Tibial artery (tissue), 4 donors: ENCODE measurements around the gene ZWINT.
A peak's percentile ranks its signal among the peaks of the same experiment; 100 is the strongest.

ENCODE experiments used
- DNase-seq, 2 donors: peaks; one replicate each; pipeline ENCODE4 v3.0.0-alpha.2; 2019
- H3K27ac ChIP-seq, 2 donors: fragments of 200-600 bp; sonication (generic) in 1 of 2; 1 replicate in 1 of 2; 2 replicates in 1 of 2; pipeline ENCODE4 v1.5.1; 2018 to 2019; ENCODE audit warnings: mild to moderate bottlenecking in 1 of 2
- H3K27me3 ChIP-seq, 2 donors: fragments of 200-600 bp; sonication (generic) in 1 of 2; one replicate each; pipeline versions ENCODE4 v1.5.1 to v1.6.0; 2016 to 2019
- H3K36me3 ChIP-seq, 3 donors: fragments of 200-600 bp; sonication (generic) in 2 of 3; one replicate each; pipeline ENCODE4 v1.5.1; 2016 to 2019; ENCODE audit warnings: mild to moderate bottlenecking in 2 of 3
- H3K4me1 ChIP-seq, 4 donors: fragments of 200-600 bp; sonication (generic) in 2 of 4; 1 replicate in 3 of 4; 2 replicates in 1 of 4; pipeline ENCODE4 v1.5.1; 2016 to 2019
- H3K4me3 ChIP-seq, 2 donors: fragments of 200-600 bp; sonication (generic) in 1 of 2; 1 replicate in 1 of 2; 2 replicates in 1 of 2; pipeline ENCODE4 v1.5.1; 2018 to 2019; ENCODE audit warnings: mild to moderate bottlenecking in 2 of 2
- H3K9me3 ChIP-seq, 3 donors: fragments of 200-600 bp; sonication (generic) in 1 of 3; one replicate each; pipeline ENCODE4 v1.5.1; 2016 to 2019
- CTCF ChIP-seq, 2 experiments: fragments of 200-600 bp in 1 of 2; fragments of 450-650 bp in 1 of 2; IDR thresholded peaks; one replicate each; pipeline ENCODE4 v1.5.1; 2017 to 2019; ENCODE audit warnings: antibody characterized with exemption in 2 of 2, mild to moderate bottlenecking in 1 of 2, moderate library complexity in 1 of 2
- intact Hi-C: fragments of 100-400 bp; cut with DNase I; formaldehyde crosslinking; loops from one replicate; pipeline ENCODE4 v1.15.0; 2023; ENCODE audit warnings: low total_unique reads

Gene ZWINT

GRCh38 chr10:56360967-56361612 lies at the start of gene ZWINT:
Gene ZWINT, minus strand, starts transcription at chr10:56361259. Its CDS starts 23 bp downstream, at chr10:56361236.
- intact Hi-C loops = no loop called here
- Histone ChIP-seq H3K27me3 (no peaks in the 10 kb centered on the region), H3K4me1 (peaks cover 0 to 9% (median 6%) of the 10 kb centered on the region in 4 donors), H3K36me3 (no peaks in the 10 kb centered on the region), H3K27ac (peak within 1 kb of the TSS in 1 of 2 donors; percentile 47), H3K9me3 (no peaks in the 10 kb centered on the region), H3K4me3 (peak within 1 kb of the TSS; percentile 50 to 58)
- no peak for TF ChIP-seq CTCF (IDR thresholded peaks at IDR 0.05)
- peak; percentile 92 to 95 for DNase-seq

GRCh38 chr10:56383806-56384205 lies 22.7 kb upstream of the ZWINT start:
- no peaks in the 10 kb centered on the region for H3K4me1 ChIP-seq
- no peaks in the 10 kb centered on the region for H3K36me3 ChIP-seq
- no peaks in the 10 kb centered on the region for H3K9me3 ChIP-seq
- no peaks in the 10 kb centered on the region for H3K27me3 ChIP-seq
- no peak overlapping the region for H3K4me3 ChIP-seq
- DNase-seq = no peak
- H3K27ac ChIP-seq = no peak overlapping the region
- intact Hi-C loops = no loop called here
- no peak for TF ChIP-seq CTCF (IDR thresholded peaks at IDR 0.05)

GRCh38 chr10:56370217-56371113 lies 9.4 kb upstream of the ZWINT start:
- no peaks in the 10 kb centered on the region for H3K4me1 ChIP-seq
- H3K9me3 ChIP-seq = peaks cover 0 to 13% (median 12%) of the 10 kb centered on the region in 3 donors
- H3K4me3 ChIP-seq = no peak overlapping the region
- no peaks in the 10 kb centered on the region for H3K27me3 ChIP-seq
- no peak overlapping the region for H3K27ac ChIP-seq
- intact Hi-C loops = no loop called here
- no peak for TF ChIP-seq CTCF (IDR thresholded peaks at IDR 0.05)
- DNase-seq = no peak
- no peaks in the 10 kb centered on the region for H3K36me3 ChIP-seq

- no peak for DNase-seq
- peaks cover 0 to 9% (median 6%) of the 10 kb centered on the region in 4 donors for H3K4me1 ChIP-seq
- H3K27ac ChIP-seq = no peak overlapping the region
- no peaks in the 10 kb centered on the region for H3K9me3 ChIP-seq
- TF ChIP-seq CTCF (IDR thresholded peaks at IDR 0.05) = no peak
- no peaks in the 10 kb centered on the region for H3K36me3 ChIP-seq
- intact Hi-C loops = no loop called here
- H3K4me3 ChIP-seq = peak overlapping the region; percentile 50 to 58
- no peaks in the 10 kb centered on the region for H3K27me3 ChIP-seq
Observed at GRCh38 chr10:56360583-56360966, 484 bp downstream of the ZWINT start.

GRCh38 chr10:56359837-56360236 lies 1.2 kb downstream of the ZWINT start:
- Histone ChIP-seq H3K27ac (no peak overlapping the region), H3K27me3 (no peaks in the 10 kb centered on the region), H3K4me1 (peaks cover 0 to 9% (median 6%) of the 10 kb centered on the region in 4 donors), H3K4me3 (no peak overlapping the region), H3K9me3 (no peaks in the 10 kb centered on the region), H3K36me3 (no peaks in the 10 kb centered on the region)
- intact Hi-C loops = no loop called here
- DNase-seq = no peak
- TF ChIP-seq CTCF (IDR thresholded peaks at IDR 0.05) = no peak
